Activated CD8-positive, alpha-beta memory T cell treated with anti-CD3 and anti-CD28 coated beads for 1 hour (primary cell): ENCODE measurements around the gene FUT2.

Source experiments
- DNase-seq, 2 donors: peaks; one replicate each; pipeline ENCODE4 v3.0.0-alpha.2; 2020; ENCODE audit warnings: low read depth in 1 of 2; ENCODE audit errors: extremely low read depth in 1 of 2

FUT2 gene

GRCh38 chr19:48724796-48725753 lies 29.3 kb downstream of the FUT2 start:
- no peak for DNase-seq

- no peak for DNase-seq
Measured at GRCh38 chr19:48726556-48726955, 30.8 kb downstream of the FUT2 start.

- DNase-seq = no peak
Measured at GRCh38 chr19:48728911-48729664, 33.3 kb downstream of the FUT2 start.

- no peak for DNase-seq
Measured at GRCh38 chr19:48731452-48731851, 35.7 kb downstream of the FUT2 start.

GRCh38 chr19:48734625-48735024 lies 38.9 kb downstream of the FUT2 start:
- DNase-seq = no peak

- DNase-seq = no peak
Measured at GRCh38 chr19:48735031-48735615, 39.4 kb downstream of the FUT2 start.

- DNase-seq = no peak
Measured at GRCh38 chr19:48737360-48737998, 41.7 kb downstream of the FUT2 start.

GRCh38 chr19:48738557-48739403 lies 43.0 kb downstream of the FUT2 start:
- peak; percentile 76 to 91 for DNase-seq

- no peak for DNase-seq
Measured at GRCh38 chr19:48739404-48740163, 43.8 kb downstream of the FUT2 start.

- no peak for DNase-seq
Measured at GRCh38 chr19:48740164-48740972, 44.6 kb downstream of the FUT2 start, which contains the start of gene RASIP1. Gene RASIP1 (minus strand): TSS chr19:48740610. CDS start chr19:48740282, 328 bp downstream.

- no peak for DNase-seq
Measured at GRCh38 chr19:48741129-48741999, 45.6 kb downstream of the FUT2 start.

- no peak for DNase-seq
Measured at GRCh38 chr19:48742096-48742495, 46.3 kb downstream of the FUT2 start.

GRCh38 chr19:48745208-48745995 lies 49.6 kb downstream of the FUT2 start:
- no peak for DNase-seq

- no peak for DNase-seq
Measured at GRCh38 chr19:48746110-48746509, 50.3 kb downstream of the FUT2 start.

GRCh38 chr19:48746738-48747575 lies 51.2 kb downstream of the FUT2 start, which contains the start of gene IZUMO1:
Gene IZUMO1 (minus strand): TSS chr19:48746909. CDS start chr19:48745859, 1,050 bp downstream.
- DNase-seq = no peak
